ENCODE data around the gene PI4KA. TPM values are rescaled to one million over a fixed set of nuclear protein-coding genes. Genes with fewer than 3 reads are reported as not detected.

PI4KA gene
- polyA plus RNA-seq, 1 of the 3 experiments (the other 2 are of a cell fraction), result 30.0 TPM

DNA sequence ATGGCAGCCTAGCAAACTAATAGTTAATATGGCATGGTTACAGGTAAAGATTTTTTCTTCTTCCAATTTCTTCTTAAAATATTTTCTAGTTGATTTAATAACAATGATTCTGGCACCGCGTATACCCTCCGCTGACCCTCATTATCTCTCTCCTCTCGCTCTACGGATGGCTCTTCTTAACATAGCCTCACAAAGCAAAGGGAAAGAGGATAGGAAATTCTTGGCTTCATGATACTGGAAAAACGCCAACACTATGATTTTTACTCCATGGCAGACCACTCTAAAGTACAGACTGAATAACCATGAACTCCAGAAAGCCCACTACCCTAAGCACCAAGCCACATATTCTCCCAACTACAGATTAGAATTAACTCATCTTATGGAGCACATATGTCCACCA is 6.1 kb downstream of the PI4KA start (continued):
- TF ChIP-seq, protein P1, sequence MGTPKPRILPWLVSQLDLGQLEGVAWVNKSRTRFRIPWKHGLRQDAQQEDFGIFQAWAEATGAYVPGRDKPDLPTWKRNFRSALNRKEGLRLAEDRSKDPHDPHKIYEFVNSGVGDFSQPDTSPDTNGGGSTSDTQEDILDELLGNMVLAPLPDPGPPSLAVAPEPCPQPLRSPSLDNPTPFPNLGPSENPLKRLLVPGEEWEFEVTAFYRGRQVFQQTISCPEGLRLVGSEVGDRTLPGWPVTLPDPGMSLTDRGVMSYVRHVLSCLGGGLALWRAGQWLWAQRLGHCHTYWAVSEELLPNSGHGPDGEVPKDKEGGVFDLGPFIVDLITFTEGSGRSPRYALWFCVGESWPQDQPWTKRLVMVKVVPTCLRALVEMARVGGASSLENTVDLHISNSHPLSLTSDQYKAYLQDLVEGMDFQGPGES (IDR thresholded peaks at IDR 0.05; ENCODE audit: low read depth, low read length), result no peak
- TF ChIP-seq NRF1 (IDR thresholded peaks at IDR 0.05; ENCODE audit: low read depth, low read length) (no peak), FOXM1 (IDR thresholded peaks at IDR 0.05; ENCODE audit: low read depth) (no peak), EP300 (IDR thresholded peaks at IDR 0.05; ENCODE audit: borderline replicate concordance in 1 of 2, low read depth in 1 of 2, low read length in 1 of 2) (no peak), RXRA (IDR thresholded peaks at IDR 0.05; ENCODE audit: borderline replicate concordance, low read depth) (no peak)
- TF ChIP-seq, protein P2, sequence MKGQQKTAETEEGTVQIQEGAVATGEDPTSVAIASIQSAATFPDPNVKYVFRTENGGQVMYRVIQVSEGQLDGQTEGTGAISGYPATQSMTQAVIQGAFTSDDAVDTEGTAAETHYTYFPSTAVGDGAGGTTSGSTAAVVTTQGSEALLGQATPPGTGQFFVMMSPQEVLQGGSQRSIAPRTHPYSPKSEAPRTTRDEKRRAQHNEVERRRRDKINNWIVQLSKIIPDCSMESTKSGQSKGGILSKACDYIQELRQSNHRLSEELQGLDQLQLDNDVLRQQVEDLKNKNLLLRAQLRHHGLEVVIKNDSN (IDR thresholded peaks at IDR 0.05; ENCODE audit: borderline replicate concordance, low read depth), result no peak

DNA sequence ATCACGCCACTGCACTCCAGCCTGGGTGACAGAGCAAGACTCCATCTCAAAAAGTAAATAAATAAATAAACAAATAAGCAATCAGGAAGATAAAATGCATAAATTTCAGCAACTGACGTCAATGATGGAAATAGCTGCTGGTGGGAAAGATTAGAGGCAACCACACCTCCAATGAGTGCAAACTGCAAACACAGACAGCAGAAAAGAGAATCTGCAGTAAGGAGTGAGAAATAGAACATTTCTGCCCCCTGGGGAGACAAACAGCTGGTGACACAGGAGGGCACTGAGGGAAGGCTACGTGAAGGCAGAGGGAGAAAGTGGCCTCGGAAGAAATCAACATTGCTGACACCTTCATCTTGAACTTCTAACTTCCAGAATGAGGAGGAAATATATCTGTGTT is 6.5 kb downstream of the PI4KA start:
- DNase-seq, result no peak
- POLR2A ChIA-PET, result no interaction called here
- no peak overlapping the region for H3K4me3 ChIP-seq (ENCODE audit: low read depth in 2 of 2, low read length in 1 of 2)
- no peaks in the 10 kb centered on the region for H3K9me3 ChIP-seq
- no peak overlapping the region for H3K4me2 ChIP-seq
- H3K36me3 ChIP-seq (replicated peaks in 1 of 2; ENCODE audit: control insufficient read depth in 1 of 2, insufficient read depth in 2 of 2, low read length in 1 of 2), result peaks cover 0 to 3% of the 10 kb centered on the region in 2 experiments
- peaks cover 94% of the 10 kb centered on the region for H3K79me2 ChIP-seq (ENCODE audit: insufficient read depth)
- H3F3A ChIP-seq (replicated peaks; ENCODE audit: insufficient read depth), result peaks cover 15% of the 10 kb centered on the region
- WGBS (ENCODE audit: low lambda C conversion rate), result 87% methylated on average over 4 of the region's 4 CpGs
- H3K4me1 ChIP-seq (ENCODE audit: control insufficient read depth in 1 of 2, insufficient read depth in 2 of 2, low read depth in 1 of 2, low read length in 1 of 2), result peaks cover 5 to 7% of the 10 kb centered on the region in 2 experiments; a peak in 2 of 4 replicates
- H3K9me2 ChIP-seq, result no peaks in the 10 kb centered on the region
- H3K27me3 ChIP-seq (ENCODE audit: insufficient read depth), result no peaks in the 10 kb centered on the region
- no peak overlapping the region for H3K27ac ChIP-seq (ENCODE audit: low read depth in 2 of 2, low read length in 1 of 2)
- peaks cover 35% of the 10 kb centered on the region; the same call in 1 of the 2 replicates for H4K20me1 ChIP-seq (ENCODE audit: insufficient read depth)
- no peak overlapping the region for H3K9ac ChIP-seq
- CTCF ChIA-PET, result interaction anchor here (0.6 to 5.9 kb wide), 3 partner anchors 48 to 53 kb away, joined by 3 to 26 read pairs (median 3); no protein-coding TSS in a partner anchor
- TF ChIP-seq POLR2AphosphoS5 (IDR thresholded peaks at IDR 0.05; ENCODE audit: low read depth, low read length), result no peak
- TF ChIP-seq RAD21 (IDR thresholded peaks at IDR 0.05; ENCODE audit: low read length), result peak; percentile 38
- TF ChIP-seq, protein P1 (IDR thresholded peaks at IDR 0.05; ENCODE audit: low read depth, low read length), result no peak
- H2AFZ ChIP-seq (ENCODE audit: low read depth), result no peak overlapping the region

DNA sequence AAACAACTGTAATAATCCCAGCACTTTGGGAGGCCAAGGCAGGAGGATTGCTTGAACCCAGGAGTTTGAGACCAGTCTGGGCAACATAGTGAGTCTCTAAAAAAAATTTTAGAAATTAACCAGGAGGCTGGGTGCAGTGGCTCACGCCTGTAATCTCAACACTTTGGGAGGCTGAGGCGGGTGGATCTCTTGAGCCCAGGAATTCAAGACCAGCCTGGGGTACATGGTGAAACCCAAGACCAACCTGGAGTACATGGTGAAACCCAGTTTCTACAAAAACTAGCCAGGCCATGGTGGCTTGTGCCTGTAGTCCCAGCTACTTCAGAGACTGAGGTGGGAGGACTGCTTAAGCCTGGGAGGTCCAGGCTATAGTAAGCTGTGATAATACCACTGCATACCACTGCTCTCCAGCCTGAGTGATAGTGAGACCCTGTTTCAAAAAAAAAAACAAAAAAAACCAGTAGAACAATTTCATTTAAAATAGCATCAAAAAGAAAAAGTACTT is 11.2 kb downstream of the PI4KA start:
- Histone ChIP-seq H3K4me2 (no peak overlapping the region), H3F3A (replicated peaks; ENCODE audit: insufficient read depth) (peaks cover 5% of the 10 kb centered on the region), H3K9me3 (no peaks in the 10 kb centered on the region), H4K20me1 (ENCODE audit: insufficient read depth) (peaks cover 26% of the 10 kb centered on the region; the same call in 1 of the 2 replicates), H3K27me3 (ENCODE audit: insufficient read depth) (no peaks in the 10 kb centered on the region), H2AFZ (ENCODE audit: low read depth) (no peak overlapping the region), H3K4me1 (ENCODE audit: control insufficient read depth in 1 of 2, insufficient read depth in 2 of 2, low read depth in 1 of 2, low read length in 1 of 2) (no peaks in the 10 kb centered on the region), H3K79me2 (ENCODE audit: insufficient read depth) (peaks cover 73% of the 10 kb centered on the region), H3K36me3 (replicated peaks in 1 of 2; ENCODE audit: control insufficient read depth in 1 of 2, insufficient read depth in 2 of 2, low read length in 1 of 2) (peaks cover 0 to 3% of the 10 kb centered on the region in 2 experiments), H3K9ac (no peak overlapping the region), H3K9me2 (no peaks in the 10 kb centered on the region), H3K27ac (ENCODE audit: low read depth in 2 of 2, low read length in 1 of 2) (no peak overlapping the region), H3K4me3 (ENCODE audit: low read depth in 2 of 2, low read length in 1 of 2) (no peak overlapping the region)
- CTCF ChIA-PET, result no interaction called here
- WGBS (ENCODE audit: low lambda C conversion rate), result 88% methylated on average over 1 of the region's 2 CpGs
- no peak for TF ChIP-seq FOXJ3 (CRISPR knock-in tag; IDR thresholded peaks at IDR 0.05)
- no peak for TF ChIP-seq SIN3A (IDR thresholded peaks at IDR 0.05; ENCODE audit: borderline replicate concordance, low read depth, low read length)
- TF ChIP-seq NRF1 (IDR thresholded peaks at IDR 0.05; ENCODE audit: low read depth, low read length), result no peak
- TF ChIP-seq YY1 (IDR thresholded peaks at IDR 0.05; ENCODE audit: low read depth), result no peak
- TF ChIP-seq NFIC (IDR thresholded peaks at IDR 0.05; ENCODE audit: borderline replicate concordance), result no peak
- TF ChIP-seq MXI1 (IDR thresholded peaks at IDR 0.05; ENCODE audit: low read depth, low read length), result no peak
- no peak for TF ChIP-seq SMC3 (IDR thresholded peaks at IDR 0.05; ENCODE audit: low read depth, low read length)
- TF ChIP-seq, protein P3, sequence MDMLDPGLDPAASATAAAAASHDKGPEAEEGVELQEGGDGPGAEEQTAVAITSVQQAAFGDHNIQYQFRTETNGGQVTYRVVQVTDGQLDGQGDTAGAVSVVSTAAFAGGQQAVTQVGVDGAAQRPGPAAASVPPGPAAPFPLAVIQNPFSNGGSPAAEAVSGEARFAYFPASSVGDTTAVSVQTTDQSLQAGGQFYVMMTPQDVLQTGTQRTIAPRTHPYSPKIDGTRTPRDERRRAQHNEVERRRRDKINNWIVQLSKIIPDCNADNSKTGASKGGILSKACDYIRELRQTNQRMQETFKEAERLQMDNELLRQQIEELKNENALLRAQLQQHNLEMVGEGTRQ (IDR thresholded peaks at IDR 0.05; ENCODE audit: borderline replicate concordance, low read depth, low read length), result no peak
- TF ChIP-seq, protein P2 (IDR thresholded peaks at IDR 0.05; ENCODE audit: borderline replicate concordance, low read depth), result no peak
- TF ChIP-seq, protein P1 (IDR thresholded peaks at IDR 0.05; ENCODE audit: low read depth, low read length), result no peak
- no peak for TF ChIP-seq TEAD4 (IDR thresholded peaks at IDR 0.05; ENCODE audit: borderline replicate concordance, insufficient read depth)
- no peak for TF ChIP-seq FOXM1 (IDR thresholded peaks at IDR 0.05; ENCODE audit: low read depth)
- TF ChIP-seq ELF1 (IDR thresholded peaks at IDR 0.05), result no peak
- TF ChIP-seq, protein P4, sequence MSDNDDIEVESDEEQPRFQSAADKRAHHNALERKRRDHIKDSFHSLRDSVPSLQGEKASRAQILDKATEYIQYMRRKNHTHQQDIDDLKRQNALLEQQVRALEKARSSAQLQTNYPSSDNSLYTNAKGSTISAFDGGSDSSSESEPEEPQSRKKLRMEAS (IDR thresholded peaks at IDR 0.05; ENCODE audit: low read depth), result no peak
- no peak for TF ChIP-seq POLR2AphosphoS5 (IDR thresholded peaks at IDR 0.05; ENCODE audit: low read depth, low read length)
- POLR2A ChIA-PET, result no interaction called here
- no peak for DNase-seq

Data from SK-N-SH (cell line).